ENCODE data around the gene MTHFD2L.

Gene MTHFD2L

DNA sequence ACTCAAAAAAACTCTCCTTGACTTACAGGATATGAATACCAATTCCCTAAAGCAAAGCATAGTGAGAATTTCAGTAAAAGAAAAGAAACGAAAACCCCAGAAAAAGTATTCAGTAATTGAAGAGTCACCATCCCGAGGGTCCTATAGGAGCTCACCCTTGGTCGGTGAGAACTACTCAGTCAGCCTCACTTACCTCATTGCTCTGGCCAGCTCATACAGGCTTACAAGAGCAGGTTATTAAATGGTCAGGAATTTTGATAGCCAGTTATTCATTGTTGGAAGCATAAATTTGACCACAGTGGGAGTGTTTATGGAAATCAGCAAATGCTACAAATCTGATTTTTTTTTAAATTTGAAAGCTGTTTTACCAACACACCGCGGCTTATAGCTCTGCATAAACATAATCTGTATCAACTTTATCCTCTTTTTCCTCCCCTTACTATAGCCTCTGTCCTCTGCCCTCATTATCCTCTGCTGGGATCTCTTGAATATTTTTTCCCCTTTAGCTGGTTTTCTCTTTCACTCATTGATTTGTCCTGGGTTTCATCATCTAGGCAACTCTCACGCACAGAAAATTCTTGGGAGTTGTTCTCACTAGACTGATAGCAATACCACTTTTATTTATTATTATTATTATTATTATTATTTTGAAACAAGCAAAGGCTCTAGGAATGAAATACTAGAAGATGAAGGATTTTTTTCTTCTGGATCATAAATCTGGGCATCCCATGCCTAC, 47.9 kb upstream of the MTHFD2L start:
- TF ChIP-seq FOXM1 (IDR thresholded peaks at IDR 0.05; ENCODE audit: borderline replicate concordance, low read depth) (peak; percentile 8), TEAD4 (IDR thresholded peaks at IDR 0.05) (peak; percentile 62)
- TF ChIP-seq, protein P1, sequence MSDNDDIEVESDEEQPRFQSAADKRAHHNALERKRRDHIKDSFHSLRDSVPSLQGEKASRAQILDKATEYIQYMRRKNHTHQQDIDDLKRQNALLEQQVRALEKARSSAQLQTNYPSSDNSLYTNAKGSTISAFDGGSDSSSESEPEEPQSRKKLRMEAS (IDR thresholded peaks at IDR 0.05), result no peak

DNA sequence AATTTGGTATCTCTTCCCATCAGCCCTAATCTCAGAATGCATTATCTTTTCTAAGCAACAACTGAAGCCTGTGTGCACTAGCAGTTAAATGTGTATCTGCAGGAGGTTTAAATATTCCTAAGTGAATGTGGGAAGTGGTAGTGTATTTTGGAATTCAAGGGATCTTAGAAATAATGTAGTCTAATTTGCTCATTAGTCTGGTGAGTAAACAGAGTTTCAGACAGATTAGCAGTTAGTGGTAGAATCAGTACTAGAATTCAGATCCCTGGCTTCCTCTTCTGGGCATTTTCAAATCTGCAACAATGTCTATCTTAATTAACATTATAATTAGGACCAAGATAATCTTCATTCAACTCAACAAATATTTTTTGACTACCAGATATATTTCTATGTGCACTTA, 47.2 kb upstream of the MTHFD2L start:
- TF ChIP-seq EGR1 (IDR thresholded peaks at IDR 0.05) (no peak), CEBPB (IDR thresholded peaks at IDR 0.05) (no peak), TAF1 (IDR thresholded peaks at IDR 0.05; ENCODE audit: low read depth) (no peak), REST (IDR thresholded peaks at IDR 0.05; ENCODE audit: low read depth) (no peak), NFIC (IDR thresholded peaks at IDR 0.05) (no peak)
- TF ChIP-seq, protein P2, sequence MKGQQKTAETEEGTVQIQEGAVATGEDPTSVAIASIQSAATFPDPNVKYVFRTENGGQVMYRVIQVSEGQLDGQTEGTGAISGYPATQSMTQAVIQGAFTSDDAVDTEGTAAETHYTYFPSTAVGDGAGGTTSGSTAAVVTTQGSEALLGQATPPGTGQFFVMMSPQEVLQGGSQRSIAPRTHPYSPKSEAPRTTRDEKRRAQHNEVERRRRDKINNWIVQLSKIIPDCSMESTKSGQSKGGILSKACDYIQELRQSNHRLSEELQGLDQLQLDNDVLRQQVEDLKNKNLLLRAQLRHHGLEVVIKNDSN (IDR thresholded peaks at IDR 0.05), result no peak

DNA sequence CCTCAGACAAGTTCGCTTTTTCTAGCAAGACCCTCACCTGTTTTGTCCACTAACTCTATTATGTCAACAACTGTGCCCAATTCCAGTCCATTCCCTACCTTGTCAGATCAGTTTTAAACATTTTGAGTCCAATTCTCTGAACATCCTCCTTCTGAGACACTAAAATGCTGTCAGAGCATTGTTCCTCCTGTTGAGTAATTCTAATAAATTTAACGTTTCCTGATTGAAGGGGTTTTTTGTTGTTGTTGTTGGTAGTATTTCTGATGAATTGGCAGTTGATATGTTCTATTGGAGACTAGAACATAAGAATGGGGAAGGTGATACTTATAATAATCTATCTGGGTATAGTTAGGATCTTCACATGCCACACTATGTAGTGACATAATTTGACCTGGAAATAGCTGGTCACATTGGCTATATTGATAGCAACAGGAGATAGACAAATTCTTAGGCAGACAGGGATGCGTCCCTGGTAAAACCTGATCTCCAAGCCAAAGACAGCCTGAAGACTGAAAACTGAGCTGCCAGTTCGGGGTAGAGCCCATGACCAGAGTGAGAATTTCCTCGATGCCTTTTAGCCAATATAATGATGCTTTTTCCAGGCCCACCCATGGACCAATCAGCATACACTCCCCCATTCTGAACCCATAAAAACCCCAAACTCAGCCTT, 46.5 kb upstream of the MTHFD2L start:
- TF ChIP-seq, protein P1 (IDR thresholded peaks at IDR 0.05), result no peak
- no peak for TF ChIP-seq CEBPB (IDR thresholded peaks at IDR 0.05)
- TF ChIP-seq YY1 (IDR thresholded peaks at IDR 0.05; ENCODE audit: low read depth), result no peak
- TF ChIP-seq, protein P2 (IDR thresholded peaks at IDR 0.05), result no peak
- TF ChIP-seq REST (IDR thresholded peaks at IDR 0.05; ENCODE audit: low read depth), result no peak
- no peak for TF ChIP-seq FOXM1 (IDR thresholded peaks at IDR 0.05; ENCODE audit: borderline replicate concordance, low read depth)
- no peak for TF ChIP-seq TEAD4 (IDR thresholded peaks at IDR 0.05)
- TF ChIP-seq NFIC (IDR thresholded peaks at IDR 0.05), result no peak
- TF ChIP-seq EP300 (IDR thresholded peaks at IDR 0.05; ENCODE audit: borderline replicate concordance), result no peak
- TF ChIP-seq TAF1 (IDR thresholded peaks at IDR 0.05; ENCODE audit: low read depth), result no peak
- no peak for TF ChIP-seq ZBTB7A (IDR thresholded peaks at IDR 0.05; ENCODE audit: low read depth)
- no peak for TF ChIP-seq TCF12 (IDR thresholded peaks at IDR 0.05; ENCODE audit: low read depth)
- TF ChIP-seq CREB1 (IDR thresholded peaks at IDR 0.05; ENCODE audit: low read depth), result no peak
- no peak for TF ChIP-seq EGR1 (IDR thresholded peaks at IDR 0.05)
- no peak for TF ChIP-seq RAD21 (IDR thresholded peaks at IDR 0.05; ENCODE audit: low read depth)

DNA sequence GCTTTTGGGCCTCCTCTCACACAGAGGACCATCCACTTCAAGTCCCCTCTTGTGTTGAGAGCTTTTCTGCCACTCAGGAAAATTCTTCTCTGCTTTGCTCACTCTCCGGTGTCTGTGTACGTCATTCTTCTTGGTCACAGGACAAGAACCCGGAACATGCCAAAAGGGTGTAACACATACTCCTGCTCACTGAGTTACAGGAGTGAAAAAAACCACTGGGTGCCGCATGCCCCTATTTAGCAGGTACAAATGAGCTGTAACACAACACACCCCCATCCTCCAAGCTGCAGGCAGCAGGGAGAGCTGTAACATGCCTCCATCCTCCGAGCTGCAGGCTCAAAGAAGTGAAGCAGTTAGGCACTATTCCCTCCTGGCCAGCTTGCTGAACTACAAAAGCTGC, 45.9 kb upstream of the MTHFD2L start:
- TF ChIP-seq EP300 (IDR thresholded peaks at IDR 0.05; ENCODE audit: borderline replicate concordance), result peak; percentile 50; the same call in 1 of the 2 replicates
- TF ChIP-seq TCF12 (IDR thresholded peaks at IDR 0.05; ENCODE audit: low read depth), result no peak

DNA sequence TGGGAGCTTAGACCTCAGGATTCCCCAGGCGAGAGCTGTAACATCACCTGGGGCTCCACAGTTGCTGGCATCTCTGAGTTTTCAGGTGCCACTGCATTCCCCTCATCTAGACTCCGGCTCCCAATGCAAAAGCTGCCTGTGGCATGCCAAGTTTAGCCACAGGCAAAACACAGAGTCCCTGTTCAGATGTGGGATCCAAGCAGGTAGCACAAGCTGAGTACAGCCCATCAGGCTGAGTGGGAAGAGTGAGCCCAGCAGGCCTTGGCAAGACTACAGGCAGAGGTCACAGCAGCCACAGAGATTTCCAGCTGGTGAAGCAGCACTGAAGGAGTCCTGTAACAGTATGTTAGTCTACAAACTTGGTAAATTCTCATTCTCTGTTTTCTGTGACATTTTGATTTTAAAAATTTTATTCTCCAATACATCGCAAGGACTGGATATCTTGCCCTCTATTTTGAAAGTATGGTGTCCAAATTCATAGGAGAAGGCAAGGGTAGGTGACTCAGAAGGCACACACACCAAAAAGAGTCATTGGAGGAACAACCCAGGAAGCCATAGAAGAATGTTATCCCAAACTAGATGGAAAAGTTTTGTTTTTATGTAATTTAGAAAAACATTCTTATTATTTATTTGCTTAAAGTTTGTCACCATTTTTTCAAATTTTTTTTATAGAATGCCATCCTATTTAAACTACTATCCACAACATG, 45.4 kb upstream of the MTHFD2L start:
- TF ChIP-seq REST (IDR thresholded peaks at IDR 0.05; ENCODE audit: low read depth) (no peak), TCF12 (IDR thresholded peaks at IDR 0.05; ENCODE audit: low read depth) (0 out of 2 replicates have a peak, but pooled peaks have one; percentile 6), NFIC (IDR thresholded peaks at IDR 0.05) (peak; percentile 28; the same call in 1 of the 2 replicates)

Measured in Ishikawa (cell line).